Left ventricle myocardium inferior (tissue), 1 donor: Measurements from ENCODE around the gene NALCN. TPM values are rescaled to one million over a fixed set of nuclear protein-coding genes. Genes with fewer than 3 reads are reported as not detected.

Source experiments
- DNase-seq: peaks from one replicate; pipeline ENCODE4 v3.0.0-alpha.2; 2020
- H3K27ac ChIP-seq: fragments of 200-600 bp; replicated peaks from 2 replicates; pipeline ENCODE4 v1.8.0; 2021
- H3K27me3 ChIP-seq: fragments of 200-600 bp; 2 replicates; pipeline ENCODE4 v1.8.0; 2021; ENCODE audit warnings: low read depth
- H3K36me3 ChIP-seq: fragments of 200-600 bp; 2 replicates; pipeline ENCODE4 v1.8.0; 2021
- H3K4me1 ChIP-seq: fragments of 200-600 bp; 2 replicates; pipeline ENCODE4 v1.8.0; 2021
- H3K4me3 ChIP-seq: fragments of 200-600 bp; 2 replicates; pipeline ENCODE4 v1.8.0; 2021; ENCODE audit warnings: mild to moderate bottlenecking, moderate library complexity
- H3K9me3 ChIP-seq: fragments of 200-600 bp; replicated peaks from 2 replicates; pipeline ENCODE4 v1.8.0; 2021
- CTCF ChIP-seq: fragments of 200-600 bp; IDR thresholded peaks from 2 replicates; pipeline ENCODE4 v1.8.0; 2021; ENCODE audit warnings: antibody characterized with exemption, mild to moderate bottlenecking, borderline replicate concordance
- intact Hi-C: fragments of 100-400 bp; cut with micrococcal nuclease; formaldehyde crosslinking; loops from one replicate; pipeline ENCODE4 v1.11.0; 2022
- total RNA-seq: library from RNA; stranded (reverse); fragmentation: NEBNext Ultra II Directional; extraction: Animal tissue kit (Norgen Biotek cat#: 25700); gene quantifications from one replicate; pipeline ENCODE4 v1.2.1, GENCODE V29; 2021
- donor health status: DM: no; HTN: yes; CAD: no; lungs with severe emphysema.

The NALCN gene
- total RNA-seq, 1 donor from 2014 or later: 8.3 TPM

GRCh38 chr13:101447852-101448251 lies 31.5 kb upstream of the NALCN start:
- Histone ChIP-seq H3K9me3 (no peaks in the 10 kb centered on the region), H3K27ac (no peak overlapping the region), H3K36me3 (no peaks in the 10 kb centered on the region), H3K4me1 (peaks cover 2% of the 10 kb centered on the region), H3K4me3 (no peak overlapping the region), H3K27me3 (no peaks in the 10 kb centered on the region)
- intact Hi-C loops: no loop called here
- no peak for TF ChIP-seq CTCF
- no peak for DNase-seq

GRCh38 chr13:101434486-101434885 lies 18.2 kb upstream of the NALCN start:
- Histone ChIP-seq H3K27ac (no peak overlapping the region), H3K4me1 (no peaks in the 10 kb centered on the region), H3K36me3 (no peaks in the 10 kb centered on the region), H3K27me3 (peaks cover 15% of the 10 kb centered on the region), H3K9me3 (no peaks in the 10 kb centered on the region), H3K4me3 (no peak overlapping the region)
- TF ChIP-seq CTCF: no peak
- no peak for DNase-seq
- intact Hi-C loops: no loop called here

GRCh38 chr13:101433895-101434294 lies 17.6 kb upstream of the NALCN start:
- Histone ChIP-seq H3K27ac (no peak overlapping the region), H3K36me3 (no peaks in the 10 kb centered on the region), H3K4me3 (no peak overlapping the region), H3K4me1 (no peaks in the 10 kb centered on the region), H3K9me3 (no peaks in the 10 kb centered on the region), H3K27me3 (peaks cover 15% of the 10 kb centered on the region)
- TF ChIP-seq CTCF: no peak
- no peak for DNase-seq
- intact Hi-C loops: no loop called here

GRCh38 chr13:101429733-101430132 lies 13.4 kb upstream of the NALCN start:
- H3K4me1 ChIP-seq: no peaks in the 10 kb centered on the region
- no peaks in the 10 kb centered on the region for H3K36me3 ChIP-seq
- intact Hi-C loops: no loop called here
- no peak overlapping the region for H3K27ac ChIP-seq
- H3K27me3 ChIP-seq: peaks cover 9% of the 10 kb centered on the region
- H3K9me3 ChIP-seq: no peaks in the 10 kb centered on the region
- TF ChIP-seq CTCF: no peak
- no peak for DNase-seq
- H3K4me3 ChIP-seq: no peak overlapping the region

- Histone ChIP-seq H3K27ac (peak overlapping the region; percentile 31), H3K4me3 (no peak overlapping the region), H3K36me3 (no peaks in the 10 kb centered on the region), H3K4me1 (no peaks in the 10 kb centered on the region), H3K9me3 (no peaks in the 10 kb centered on the region), H3K27me3 (no peaks in the 10 kb centered on the region)
- intact Hi-C loops: no loop called here
- no peak for DNase-seq
- no peak for TF ChIP-seq CTCF
These were observed 9.3 kb upstream of the NALCN start for GRCh38 chr13:101425623-101426022.

- H3K4me1 ChIP-seq: no peaks in the 10 kb centered on the region
- intact Hi-C loops: no loop called here
- no peaks in the 10 kb centered on the region for H3K9me3 ChIP-seq
- peak overlapping the region; percentile 31 for H3K27ac ChIP-seq
- TF ChIP-seq CTCF: no peak
- DNase-seq: no peak
- no peaks in the 10 kb centered on the region for H3K27me3 ChIP-seq
- H3K36me3 ChIP-seq: no peaks in the 10 kb centered on the region
- no peak overlapping the region for H3K4me3 ChIP-seq
These were observed 8.8 kb upstream of the NALCN start for GRCh38 chr13:101425156-101425471.
